DND-41 (cell line): Measurements from ENCODE around the gene RACGAP1.

Source experiments
- EZH2 ChIP-seq: IDR thresholded peaks from 3 replicates; pipeline ENCODE4 v1.6.1; 2012; ENCODE audit warnings: borderline replicate concordance, low read depth, mild to moderate bottlenecking, moderate library complexity, low read length, inconsistent platforms; ENCODE audit not compliant: severe bottlenecking
- TF ChIP-seq, protein P1 (sequence below): IDR thresholded peaks from 2 replicates; pipeline ENCODE4 v1.5.1; 2012; ENCODE audit warnings: borderline replicate concordance, low read length, moderate library complexity, mild to moderate bottlenecking; ENCODE audit not compliant: poor library complexity, severe bottlenecking; ENCODE audit errors: extremely low read depth

GRCh38 chr12:50017641-50018040 is 7.7 kb downstream of the RACGAP1 start:
- TF ChIP-seq, protein P1, sequence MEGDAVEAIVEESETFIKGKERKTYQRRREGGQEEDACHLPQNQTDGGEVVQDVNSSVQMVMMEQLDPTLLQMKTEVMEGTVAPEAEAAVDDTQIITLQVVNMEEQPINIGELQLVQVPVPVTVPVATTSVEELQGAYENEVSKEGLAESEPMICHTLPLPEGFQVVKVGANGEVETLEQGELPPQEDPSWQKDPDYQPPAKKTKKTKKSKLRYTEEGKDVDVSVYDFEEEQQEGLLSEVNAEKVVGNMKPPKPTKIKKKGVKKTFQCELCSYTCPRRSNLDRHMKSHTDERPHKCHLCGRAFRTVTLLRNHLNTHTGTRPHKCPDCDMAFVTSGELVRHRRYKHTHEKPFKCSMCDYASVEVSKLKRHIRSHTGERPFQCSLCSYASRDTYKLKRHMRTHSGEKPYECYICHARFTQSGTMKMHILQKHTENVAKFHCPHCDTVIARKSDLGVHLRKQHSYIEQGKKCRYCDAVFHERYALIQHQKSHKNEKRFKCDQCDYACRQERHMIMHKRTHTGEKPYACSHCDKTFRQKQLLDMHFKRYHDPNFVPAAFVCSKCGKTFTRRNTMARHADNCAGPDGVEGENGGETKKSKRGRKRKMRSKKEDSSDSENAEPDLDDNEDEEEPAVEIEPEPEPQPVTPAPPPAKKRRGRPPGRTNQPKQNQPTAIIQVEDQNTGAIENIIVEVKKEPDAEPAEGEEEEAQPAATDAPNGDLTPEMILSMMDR: no peak
- no peak for TF ChIP-seq EZH2
